ENCODE measurements around the gene PACS2.
A peak's percentile ranks its signal among the peaks of the same experiment; 100 is the strongest.

Gene PACS2

GRCh38 chr14:105412771-105413543 lies 98.4 kb downstream of the PACS2 start:
- DNase-seq, result no peak

- DNase-seq, result no peak
Observed at GRCh38 chr14:105413544-105413886, 99.0 kb downstream of the PACS2 start.

GRCh38 chr14:105414456-105415371 lies 100.2 kb downstream of the PACS2 start:
- DNase-seq, result peak; percentile 41

- no peak for DNase-seq
Observed at GRCh38 chr14:105415481-105416428, 101.2 kb downstream of the PACS2 start.

GRCh38 chr14:105416671-105417070 lies 102.1 kb downstream of the PACS2 start:
- no peak for DNase-seq

GRCh38 chr14:105417690-105418121 lies 103.2 kb downstream of the PACS2 start:
- DNase-seq, result no peak

GRCh38 chr14:105418269-105419194 lies 104.0 kb downstream of the PACS2 start:
- no peak for DNase-seq

- peak; percentile 19 for DNase-seq
Observed at GRCh38 chr14:105419195-105420091, 104.9 kb downstream of the PACS2 start, which contains the start of gene MTA1. MTA1 (plus strand) TSS chr14:105419827; CDS start chr14:105420036, 209 bp downstream.

- DNase-seq, result no peak
Observed at GRCh38 chr14:105420101-105420973, 105.8 kb downstream of the PACS2 start.

- DNase-seq, result no peak
Observed at GRCh38 chr14:105420974-105421674, 106.6 kb downstream of the PACS2 start.

- DNase-seq, result no peak
Observed at GRCh38 chr14:105421723-105422615, 107.4 kb downstream of the PACS2 start.

GRCh38 chr14:105422695-105423487 lies 108.3 kb downstream of the PACS2 start:
- DNase-seq, result no peak

- DNase-seq, result no peak
Observed at GRCh38 chr14:105423488-105424195, 109.1 kb downstream of the PACS2 start.

- DNase-seq, result no peak
Observed at GRCh38 chr14:105424861-105425260, 110.3 kb downstream of the PACS2 start.

GRCh38 chr14:105425823-105426247 lies 111.3 kb downstream of the PACS2 start:
- DNase-seq, result no peak
